AML-193 (cell line): Measurements from ENCODE around the gene OSBPL7.

Experiments
- DNase-seq, 2 experiments: peaks; one replicate each; lab custom pipeline; 2025; lab: John Stamatoyannopoulos, UW

The OSBPL7 gene

DNA sequence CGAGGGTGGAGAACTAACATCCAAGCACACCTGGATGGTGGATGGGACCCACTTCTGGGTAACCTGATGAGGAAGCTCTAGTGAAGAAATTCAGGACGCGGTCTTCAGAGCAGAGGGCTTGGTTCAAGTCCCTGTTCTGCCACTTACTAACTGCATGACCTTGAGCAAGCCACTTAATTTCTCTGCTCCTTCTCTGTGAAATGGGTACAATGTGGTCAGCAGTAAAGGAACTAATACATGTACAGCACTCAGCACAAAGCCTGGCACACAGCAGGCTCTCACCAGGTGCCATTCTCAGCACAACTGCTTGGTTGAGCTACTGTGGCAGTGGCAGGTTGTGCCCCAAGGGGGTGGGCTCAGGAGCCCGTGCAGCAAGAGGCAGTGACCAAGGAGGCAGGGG is 1.9 kb upstream of the OSBPL7 start:
- no peak for DNase-seq

DNA sequence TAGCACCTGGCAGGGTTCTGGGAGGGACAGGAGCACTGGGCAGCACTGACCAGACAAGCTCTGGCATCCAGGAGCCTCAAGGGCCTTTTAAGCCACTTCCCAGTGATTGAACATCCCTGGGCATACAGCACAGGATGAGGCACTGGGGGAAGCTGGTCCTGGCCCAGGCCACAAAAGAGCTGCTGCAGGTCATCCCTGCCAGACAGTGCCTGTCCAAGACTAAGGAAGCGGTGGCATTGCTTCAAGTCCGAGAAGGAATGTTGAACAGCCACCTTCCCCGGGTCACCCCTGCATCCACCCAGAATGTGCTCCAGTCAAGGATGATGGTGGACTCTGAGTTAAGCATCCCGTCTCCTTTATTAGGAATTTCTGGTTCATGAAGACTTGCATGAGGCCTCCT is 1.2 kb upstream of the OSBPL7 start:
- DNase-seq, result no peak

DNA sequence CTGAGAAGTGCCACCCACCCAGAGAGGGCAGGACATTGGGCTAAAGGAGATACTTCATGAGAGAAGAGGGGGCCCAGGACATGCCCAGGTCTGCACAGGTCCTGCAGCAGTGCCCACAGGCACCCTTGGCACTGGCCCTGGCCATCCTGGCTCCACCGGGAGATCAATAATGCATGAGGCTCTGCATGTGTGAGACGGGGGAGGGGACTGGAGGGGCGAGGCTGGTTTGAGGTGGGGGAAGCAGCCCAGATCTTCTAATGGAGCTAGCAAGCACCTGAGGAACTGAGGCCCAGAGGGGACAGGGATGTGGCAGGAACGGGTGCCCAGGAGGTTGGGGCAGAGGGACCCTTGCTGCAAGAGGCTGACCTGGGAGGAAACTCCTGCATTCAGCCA is 567 bp downstream of the OSBPL7 start:
- DNase-seq, result no peak

DNA sequence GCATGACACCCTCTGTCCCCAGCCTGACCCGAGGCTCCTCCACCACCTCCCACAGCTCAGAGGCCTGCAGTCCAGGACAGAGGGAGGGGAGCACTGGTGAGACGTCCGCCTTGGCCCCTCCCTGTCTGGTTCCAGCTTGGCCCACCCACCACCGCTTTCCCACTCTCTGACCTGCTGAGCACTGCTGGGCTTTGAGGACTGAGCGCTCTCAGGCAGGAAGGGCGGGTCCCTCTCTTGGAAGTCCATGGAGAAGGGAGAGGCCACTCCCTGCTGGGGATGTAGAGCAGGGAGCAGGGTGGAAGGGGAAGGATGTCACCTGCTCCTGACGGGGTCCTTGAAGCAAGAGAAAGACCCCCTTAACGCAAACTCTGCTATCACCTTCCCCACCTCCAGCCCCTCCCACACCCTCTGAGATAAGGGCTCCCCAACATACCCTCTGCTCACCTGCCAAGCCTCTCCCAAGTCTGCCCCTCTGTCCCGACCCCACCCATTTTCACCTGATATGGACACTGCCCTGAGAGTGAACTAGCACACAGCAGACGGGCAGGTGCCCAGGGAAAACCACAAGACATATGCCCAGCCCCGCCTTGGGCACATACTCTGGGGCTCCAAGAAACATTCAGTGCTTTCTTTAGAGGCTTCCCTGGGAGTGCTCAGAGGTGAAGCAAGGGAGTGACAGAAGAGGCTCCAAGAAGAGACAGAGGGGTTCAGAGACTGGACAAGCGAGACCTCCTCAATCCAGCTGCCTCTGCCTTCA is 1.4 kb downstream of the OSBPL7 start:
- DNase-seq, result no peak

DNA sequence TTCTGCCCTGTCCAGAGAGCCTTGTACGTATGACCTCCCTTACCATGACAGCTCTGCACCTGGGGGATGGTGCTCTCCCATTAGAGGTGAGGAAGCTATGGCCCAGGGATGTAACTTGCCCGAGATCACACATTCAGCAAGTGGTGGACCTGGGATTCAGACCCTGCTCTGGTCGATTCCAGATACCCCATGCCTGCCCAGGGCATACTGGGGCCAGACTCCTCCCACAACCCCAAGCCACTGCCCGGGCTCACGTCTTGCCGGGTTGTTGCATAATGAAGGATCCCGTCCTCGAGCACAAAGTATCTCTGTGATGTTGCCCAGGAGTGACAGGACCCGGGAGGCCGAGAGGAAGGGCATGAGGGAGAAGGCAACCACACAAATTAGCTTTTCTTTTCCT is 2.1 kb downstream of the OSBPL7 start:
- no peak for DNase-seq

DNA sequence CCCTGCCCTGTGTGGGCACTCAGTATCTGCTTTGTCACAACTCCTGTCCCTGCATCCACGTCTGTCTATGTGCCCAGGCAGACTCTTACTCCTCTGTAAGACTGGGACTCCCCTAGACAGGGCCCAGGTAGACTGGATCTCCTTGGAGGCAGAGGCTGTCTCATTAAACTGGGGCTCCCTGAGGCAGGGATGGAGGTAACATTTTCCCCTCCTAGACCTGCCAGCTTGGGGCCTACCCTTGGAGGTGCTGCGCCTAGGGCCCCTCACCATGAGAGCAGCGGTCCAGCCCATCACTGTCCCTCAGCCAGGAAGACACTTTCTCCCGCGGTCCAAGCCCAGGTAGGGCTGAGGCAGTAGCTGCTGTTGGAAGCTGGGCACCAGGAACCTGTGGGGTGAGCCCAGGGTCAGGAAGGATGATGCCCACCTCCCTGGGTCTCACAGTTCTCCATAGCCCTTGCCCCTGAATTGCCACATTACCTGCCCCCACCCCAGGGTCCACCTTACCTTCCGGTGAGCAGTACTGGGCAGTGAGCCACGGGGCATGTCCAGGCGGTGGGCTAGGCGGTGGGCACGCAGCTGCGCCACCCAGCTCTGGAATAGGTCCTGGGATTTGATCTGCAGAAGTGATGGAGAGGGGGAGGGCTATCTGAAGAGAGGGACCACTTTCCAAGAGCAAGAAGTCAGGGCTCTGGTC is 3.4 kb downstream of the OSBPL7 start:
- DNase-seq, result no peak

DNA sequence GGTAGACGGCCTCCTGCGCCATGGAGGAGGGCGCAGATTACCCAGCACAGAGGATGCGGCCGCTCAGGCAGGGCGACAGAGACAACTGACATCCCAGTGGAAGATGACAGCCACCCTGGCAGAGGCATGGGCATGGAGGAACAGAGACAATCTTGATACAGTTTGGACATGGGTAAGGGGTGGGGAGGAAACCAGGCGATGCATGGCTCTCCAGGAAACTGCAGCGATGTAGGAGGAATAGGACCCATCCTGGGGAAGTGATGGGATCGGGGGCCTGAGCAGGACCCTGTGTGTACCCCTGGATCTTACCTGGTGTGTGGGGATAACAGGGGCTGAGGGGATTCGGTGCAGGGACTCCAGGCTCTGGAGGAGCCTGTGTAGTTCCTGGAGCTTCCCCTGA is 4.6 kb downstream of the OSBPL7 start:
- no peak for DNase-seq

DNA sequence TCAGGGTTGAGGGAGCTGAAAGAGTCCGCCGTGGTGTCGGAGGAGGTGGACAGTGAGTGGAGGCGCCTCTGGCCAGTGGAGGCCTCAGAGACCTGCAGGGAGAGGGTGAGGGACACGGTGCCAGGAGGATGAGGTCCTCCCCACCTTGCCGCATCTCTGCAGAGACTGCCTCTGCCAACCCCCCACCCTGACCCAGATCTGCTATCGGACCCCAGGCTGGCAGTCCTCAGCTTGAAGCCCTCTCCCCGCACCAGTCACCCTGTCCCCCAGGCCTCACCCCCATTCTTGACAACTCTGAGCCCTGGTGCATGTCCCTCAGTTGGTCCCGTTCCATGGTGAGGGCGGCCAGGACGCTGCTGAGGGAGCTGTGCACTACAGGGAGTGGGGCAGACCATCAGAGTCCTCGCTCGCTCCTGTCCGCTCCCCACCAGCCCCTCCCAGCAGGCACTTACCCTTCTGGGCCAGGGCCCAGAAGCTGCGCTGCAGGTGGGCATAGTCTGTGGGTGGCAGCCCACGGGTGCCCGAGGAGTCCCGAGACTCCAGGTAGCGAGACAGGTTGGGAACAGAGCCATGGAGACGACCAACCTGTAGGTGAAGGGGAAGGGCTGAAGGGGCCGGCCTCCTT is 5.4 kb downstream of the OSBPL7 start:
- no peak for DNase-seq

DNA sequence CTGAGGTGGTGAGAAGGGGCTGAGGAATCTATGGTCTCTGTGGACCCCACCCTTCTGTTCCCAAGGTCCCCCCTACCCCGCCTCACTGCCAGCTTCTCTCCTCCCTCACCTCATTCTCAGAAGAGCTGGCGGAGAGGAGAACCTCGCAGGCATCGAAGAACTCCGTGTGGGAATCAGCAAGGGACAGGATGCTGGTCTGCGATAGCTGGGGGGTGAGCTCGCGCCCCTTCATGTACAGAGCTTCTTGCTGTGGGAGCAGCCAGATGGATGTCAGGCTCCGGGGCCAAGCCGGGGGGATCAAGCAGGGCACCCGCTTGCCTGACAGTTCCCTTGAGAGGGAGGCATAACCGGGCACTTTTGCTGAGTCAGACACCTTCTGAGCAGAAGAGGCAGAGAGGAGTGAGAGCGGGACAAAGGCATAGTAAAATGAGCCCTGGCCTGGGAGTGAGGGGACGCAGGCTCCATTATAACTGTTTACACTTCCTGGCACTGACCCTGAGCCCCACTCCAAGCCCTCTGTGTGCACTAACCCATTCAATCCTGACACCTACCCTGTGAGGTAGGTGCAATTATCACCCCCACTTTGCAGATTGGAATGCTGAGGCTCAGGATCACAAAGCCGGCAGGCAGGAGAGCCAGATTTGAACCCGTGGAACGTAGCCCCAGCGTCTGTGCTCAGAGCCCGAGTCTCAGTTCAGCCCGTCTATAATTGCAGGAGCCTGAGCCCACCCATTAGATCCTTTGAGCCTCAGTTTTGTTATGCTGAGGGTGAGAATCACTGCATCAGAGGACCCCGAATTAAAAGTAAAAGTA is 6.3 kb downstream of the OSBPL7 start:
- DNase-seq, result no peak

DNA sequence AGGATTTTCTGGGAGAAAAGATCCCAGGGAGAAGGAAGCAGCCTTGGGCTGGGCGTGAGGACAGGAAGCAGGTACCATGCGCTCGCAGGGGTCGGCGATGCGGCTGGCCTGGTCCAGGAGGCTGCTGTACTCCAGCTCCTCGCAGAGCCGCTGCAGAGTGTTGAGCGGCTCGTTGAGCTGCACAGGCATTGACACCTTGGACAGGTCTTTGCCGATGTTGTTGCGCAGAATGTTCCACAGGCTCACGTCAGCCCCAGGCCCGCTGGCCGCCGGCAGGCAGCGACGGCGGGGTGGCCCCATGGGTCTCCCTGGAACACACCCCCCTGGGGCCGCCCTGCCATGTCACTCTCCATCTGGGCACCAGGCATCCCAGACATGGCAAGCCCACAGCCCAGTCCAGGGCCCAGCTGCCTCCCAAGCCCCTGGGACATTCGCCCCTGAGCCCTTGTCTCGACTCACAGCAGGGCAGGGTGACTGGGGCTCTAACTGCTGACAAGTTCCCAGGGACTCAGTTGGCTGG is 8.0 kb downstream of the OSBPL7 start:
- no peak for DNase-seq

DNA sequence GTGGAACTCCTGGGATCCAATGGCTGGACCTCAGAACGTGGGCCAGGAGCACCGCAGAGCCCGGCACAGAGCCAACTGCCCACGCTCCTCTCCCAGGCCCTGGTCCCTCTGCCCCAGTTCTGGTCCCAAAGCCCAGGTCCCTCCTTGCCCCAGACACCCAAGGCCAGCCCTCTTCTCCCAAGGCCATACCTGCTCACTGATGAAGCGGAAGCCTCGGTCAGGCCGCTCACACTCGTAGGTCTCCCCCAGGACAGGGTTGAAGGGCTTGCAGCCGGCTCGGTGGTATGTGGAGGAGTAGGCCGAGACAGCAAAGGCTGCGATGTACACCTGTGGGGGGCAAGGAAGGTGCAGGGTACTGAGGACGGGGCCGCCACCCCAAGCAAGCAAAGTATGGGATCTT is 8.5 kb downstream of the OSBPL7 start:
- DNase-seq, result no peak

DNA sequence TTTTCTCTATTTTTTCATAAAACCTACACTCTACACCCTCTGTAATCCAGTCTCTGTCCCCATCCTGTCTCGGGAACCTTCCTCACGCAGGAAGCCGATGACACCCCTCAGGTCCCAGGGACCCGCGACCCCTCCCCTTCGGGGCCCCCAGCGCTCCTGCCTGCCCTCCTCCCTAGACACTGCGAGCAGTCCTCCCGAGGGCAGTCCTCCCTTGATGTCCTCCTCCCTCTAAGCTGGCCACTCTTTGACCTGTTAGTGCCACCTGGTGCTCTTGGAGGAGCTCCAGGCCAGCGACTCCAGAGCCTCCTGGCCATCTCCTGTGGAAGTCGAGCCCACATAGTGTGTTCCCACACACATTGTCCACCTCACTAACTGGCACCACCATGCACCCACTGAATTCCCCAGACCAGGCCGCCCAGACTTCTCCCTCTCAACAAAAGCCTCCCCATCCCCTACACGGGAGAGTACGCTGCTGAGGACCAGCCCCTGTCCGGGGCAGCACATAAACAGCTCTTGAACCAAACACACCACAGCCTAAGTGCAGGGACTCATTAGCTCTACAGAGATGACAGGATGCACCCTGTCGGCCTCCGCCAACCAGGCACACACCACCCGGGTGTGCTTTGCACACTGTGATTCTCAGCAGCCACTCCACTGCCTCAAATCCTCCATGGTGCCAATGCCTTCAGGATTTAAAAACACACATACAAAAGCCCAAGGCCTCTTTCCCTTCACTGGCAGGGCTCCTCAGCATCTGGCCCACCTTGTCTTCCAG is 9.3 kb downstream of the OSBPL7 start:
- no peak for DNase-seq

DNA sequence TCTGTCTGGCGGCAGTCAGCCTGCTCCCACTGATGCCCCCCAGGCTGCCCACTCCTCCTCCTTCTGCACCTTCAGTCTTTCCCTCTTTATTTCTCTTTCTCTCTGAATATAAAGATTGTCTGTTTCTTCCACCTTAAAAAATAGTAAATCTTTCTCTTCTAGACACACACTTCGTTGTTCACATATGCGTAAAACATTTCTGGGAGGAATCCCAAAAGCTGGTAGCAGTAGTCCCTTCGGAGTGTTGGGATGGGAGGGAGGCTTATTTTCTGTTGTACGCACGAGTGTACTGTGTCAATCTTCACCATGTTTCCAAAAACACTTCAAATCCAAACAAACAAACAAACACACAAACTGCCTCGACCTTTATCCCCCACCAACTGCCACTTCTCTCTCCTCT is 9.9 kb downstream of the OSBPL7 start:
- DNase-seq, result no peak

DNA sequence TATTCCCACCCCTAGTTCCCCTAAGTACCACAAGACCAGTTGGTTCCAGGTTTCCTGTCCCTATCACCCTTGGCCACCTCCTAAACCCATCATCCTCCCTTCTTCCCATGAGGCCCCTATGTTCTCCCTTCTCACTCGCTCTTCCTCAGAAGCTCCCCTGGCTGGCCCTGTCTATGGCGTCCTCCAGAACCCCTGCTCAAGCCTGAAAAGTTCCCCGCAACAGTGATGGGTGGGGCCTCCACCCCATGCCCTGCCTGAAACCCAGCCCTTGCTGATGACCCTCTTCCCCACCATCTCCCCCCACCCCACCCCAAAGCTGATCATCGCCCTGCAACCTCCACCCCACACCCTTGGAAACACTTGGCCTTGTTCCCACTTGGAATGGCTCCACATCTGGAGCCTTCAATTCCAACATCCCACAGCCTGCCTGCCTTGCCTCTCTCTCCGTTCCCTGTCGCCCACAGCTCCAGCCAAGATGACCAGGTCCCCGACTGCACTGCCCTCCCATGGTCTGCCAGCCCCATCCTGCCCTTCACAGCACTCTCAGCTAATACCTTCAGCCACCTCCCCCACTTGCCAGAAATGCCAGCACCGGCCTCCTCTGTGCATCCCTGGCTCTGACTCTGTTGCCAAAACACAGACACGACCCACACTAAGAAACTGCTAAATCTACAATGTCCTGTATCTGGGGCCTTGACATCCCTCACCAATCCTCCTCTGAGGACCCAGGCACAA is 10.5 kb downstream of the OSBPL7 start:
- no peak for DNase-seq

DNA sequence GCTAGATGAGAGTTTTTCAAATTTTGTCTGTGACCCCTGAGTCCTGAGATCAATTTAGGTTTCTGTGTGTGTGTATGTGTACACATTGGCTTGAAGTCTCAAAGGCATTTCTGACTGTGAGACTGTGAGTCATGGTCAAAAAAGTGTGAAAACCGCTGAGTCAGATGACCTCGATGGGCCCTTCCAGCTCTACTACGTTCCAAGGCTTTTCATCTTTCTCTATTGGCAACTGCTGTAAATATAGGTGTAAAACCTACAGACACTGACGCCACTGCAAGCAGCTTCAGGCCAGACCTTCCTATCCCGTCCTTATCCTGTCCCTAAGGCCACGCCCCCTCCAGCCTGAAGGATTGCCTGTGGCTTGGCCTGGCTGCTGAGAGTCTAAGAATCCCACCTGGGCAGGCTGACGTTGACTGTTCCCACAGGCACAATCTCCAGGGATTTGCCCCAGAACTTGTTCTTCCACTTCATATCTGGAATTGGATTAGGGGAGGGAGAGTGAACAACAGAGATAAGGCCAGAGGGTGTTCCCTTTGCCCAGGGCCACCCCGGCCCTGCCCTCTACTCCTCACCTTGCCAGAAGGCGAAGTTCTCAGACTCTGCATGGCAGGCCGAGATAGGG is 11.3 kb downstream of the OSBPL7 start:
- DNase-seq, result no peak

DNA sequence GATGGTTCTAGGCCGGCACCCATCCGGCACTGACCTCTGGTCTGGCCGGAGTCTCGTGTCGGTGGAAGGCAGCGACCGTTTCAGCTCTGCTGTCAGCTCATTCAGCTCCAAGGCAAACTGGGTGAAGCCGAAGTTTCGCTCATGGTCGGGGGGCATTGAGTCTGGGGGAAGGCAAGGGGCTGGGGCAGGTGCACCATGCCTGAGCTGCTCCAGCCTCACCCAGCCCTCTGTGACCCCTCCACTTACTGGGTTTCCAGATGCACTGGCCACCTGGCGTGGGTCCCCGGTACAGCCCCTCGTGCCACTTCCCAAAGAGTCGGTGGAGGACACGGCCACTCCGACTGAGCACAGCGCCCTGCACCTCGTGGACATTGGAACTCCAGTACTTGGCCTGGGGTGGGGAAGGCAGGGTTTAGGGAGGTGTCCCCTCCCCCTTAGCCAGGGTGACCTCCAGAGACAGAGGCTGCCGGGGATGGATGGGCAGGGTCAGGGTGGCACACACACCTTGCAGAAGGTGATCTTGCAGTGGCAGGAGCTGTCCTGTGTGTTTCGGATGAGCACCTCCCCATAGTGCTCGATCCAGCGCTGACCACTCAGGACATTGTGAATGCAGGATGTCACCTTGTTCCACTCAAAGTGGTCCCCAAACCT is 12.6 kb downstream of the OSBPL7 start:
- no peak for DNase-seq

DNA sequence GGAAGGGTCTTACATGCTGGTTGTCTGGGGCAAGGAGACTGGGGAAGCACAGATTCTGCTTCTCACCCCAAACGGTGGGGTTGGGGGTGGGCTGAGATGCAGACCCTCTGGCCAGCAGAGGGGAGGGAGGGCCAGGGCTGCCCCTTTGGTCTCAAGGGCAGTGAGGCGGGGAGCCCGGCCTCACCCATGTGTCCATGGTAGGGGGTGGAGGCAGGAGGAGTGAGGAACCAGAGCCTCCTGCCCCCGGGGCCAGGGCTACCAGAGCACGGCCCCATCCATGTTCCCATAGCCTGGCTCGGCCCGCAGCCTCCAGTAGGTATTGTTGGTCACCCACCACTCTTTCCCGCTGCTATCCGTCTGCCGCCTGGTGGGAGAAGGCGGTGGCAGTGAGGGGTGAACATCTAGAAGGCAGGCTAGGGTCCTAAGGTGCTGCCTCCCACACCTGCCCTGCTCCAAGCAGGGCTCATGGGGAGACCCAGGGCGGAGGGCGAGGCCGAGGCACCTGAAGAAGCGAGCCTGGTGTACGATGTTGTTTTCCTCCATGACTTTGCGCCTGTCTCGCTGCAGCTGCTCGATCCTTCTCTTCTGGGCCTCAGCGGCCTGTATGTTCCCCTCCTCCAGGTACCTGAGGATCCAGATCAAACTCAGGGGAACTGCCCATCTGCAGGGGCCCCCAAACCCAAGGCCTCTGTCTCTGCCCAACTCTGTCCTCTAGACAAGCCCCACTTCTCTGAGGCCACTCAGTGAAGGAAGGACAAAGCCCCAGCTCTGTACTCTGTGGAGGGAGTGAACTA is 13.4 kb downstream of the OSBPL7 start:
- DNase-seq, result no peak

DNA sequence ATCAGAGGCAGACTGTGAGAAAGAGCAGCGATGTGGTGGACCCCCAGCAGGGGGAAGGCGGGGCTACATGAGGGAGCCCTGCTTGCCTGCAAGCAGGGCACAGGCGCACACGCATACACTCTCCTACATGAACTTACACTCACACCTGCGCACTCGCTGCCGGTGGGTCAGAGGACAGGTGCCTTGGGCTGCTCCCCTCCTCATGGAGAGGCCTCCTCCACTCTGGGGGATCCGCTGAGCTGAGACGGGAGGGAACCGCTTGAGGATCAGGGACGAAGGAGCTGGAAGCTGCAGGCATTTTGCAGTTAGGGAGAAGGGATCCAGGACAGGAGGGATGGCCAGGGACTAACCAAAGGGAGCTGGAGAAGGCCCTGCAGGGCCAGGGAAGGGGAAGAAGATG is 14.2 kb downstream of the OSBPL7 start:
- DNase-seq, result no peak

DNA sequence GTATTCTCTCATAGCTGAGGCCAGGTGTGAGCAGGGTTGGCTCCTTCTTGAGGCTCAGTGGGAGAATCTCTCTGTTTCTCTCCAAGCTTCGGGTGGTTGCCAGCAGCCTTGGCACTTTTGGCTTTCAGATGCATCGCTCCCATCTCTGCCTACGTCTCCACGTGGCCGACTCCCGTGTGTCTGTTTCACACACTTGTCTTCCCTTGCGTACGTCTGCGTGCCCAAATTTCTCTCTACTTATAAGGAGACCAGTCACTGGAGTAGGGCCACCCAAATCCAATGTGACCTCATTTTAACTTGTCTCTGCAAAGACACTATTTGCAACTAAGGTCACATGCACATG is 14.7 kb downstream of the OSBPL7 start:
- no peak for DNase-seq
